Activated T-helper 1 cell treated with Interleukin-2 at 50 U/mL for 16 hours (primary cell): ENCODE measurements around the gene PLS1.
"Not testable (repeated sequence)": the region's sequence is repeated elsewhere in the genome, so short reads cannot be mapped to it uniquely, and the experiment has no call there.

ENCODE experiments used
- DNase-seq: peaks from one replicate; pipeline ENCODE4 v3.0.0-alpha.2; 2020; ENCODE audit warnings: low read depth

The PLS1 gene

GRCh38 chr3:142595581-142595950 is 627 bp upstream of the PLS1 start:
- DNase-seq = no peak

GRCh38 chr3:142596726-142597088 is 514 bp downstream of the PLS1 start:
- no peak for DNase-seq

- DNase-seq = no peak
These were observed 1.7 kb downstream of the PLS1 start for GRCh38 chr3:142597906-142598305.

GRCh38 chr3:142601713-142602112 is 5.5 kb downstream of the PLS1 start:
- DNase-seq = no peak

- DNase-seq = no peak
These were observed 6.6 kb downstream of the PLS1 start for GRCh38 chr3:142602619-142603385.

- not testable (repeated sequence) for DNase-seq
These were observed 7.2 kb downstream of the PLS1 start for GRCh38 chr3:142603386-142603705.

- DNase-seq = no peak
These were observed 8.7 kb downstream of the PLS1 start for GRCh38 chr3:142604940-142605339.

- no peak for DNase-seq
These were observed 12.4 kb downstream of the PLS1 start for GRCh38 chr3:142608631-142609030.

GRCh38 chr3:142609136-142609535 is 12.9 kb downstream of the PLS1 start:
- DNase-seq = no peak

GRCh38 chr3:142611206-142611605 is 15.0 kb downstream of the PLS1 start:
- DNase-seq = no peak

- no peak for DNase-seq
These were observed 17.3 kb downstream of the PLS1 start for GRCh38 chr3:142613491-142613890.

GRCh38 chr3:142614059-142614626 is 17.9 kb downstream of the PLS1 start:
- no peak for DNase-seq

GRCh38 chr3:142615171-142615570 is 19.0 kb downstream of the PLS1 start:
- no peak for DNase-seq

GRCh38 chr3:142618917-142619461 is 22.8 kb downstream of the PLS1 start:
- DNase-seq = no peak

GRCh38 chr3:142622405-142622804 is 26.2 kb downstream of the PLS1 start:
- no peak for DNase-seq

GRCh38 chr3:142623194-142623593 is 27.0 kb downstream of the PLS1 start:
- no peak for DNase-seq

GRCh38 chr3:142624341-142625152 is 28.4 kb downstream of the PLS1 start:
- DNase-seq = no peak

- DNase-seq = no peak
These were observed 28.9 kb downstream of the PLS1 start for GRCh38 chr3:142625153-142625440.

GRCh38 chr3:142626971-142627370 is 30.8 kb downstream of the PLS1 start:
- DNase-seq = no peak

GRCh38 chr3:142628801-142629200 is 32.6 kb downstream of the PLS1 start:
- DNase-seq = no peak

- no peak for DNase-seq
These were observed 36.9 kb downstream of the PLS1 start for GRCh38 chr3:142633073-142633472.

- no peak for DNase-seq
These were observed 39.9 kb downstream of the PLS1 start for GRCh38 chr3:142636050-142636449.

GRCh38 chr3:142636664-142637063 is 40.5 kb downstream of the PLS1 start:
- no peak for DNase-seq
